Psoas muscle (tissue), 8 donors: Measurements from ENCODE around the gene GNB5. TPM values are rescaled to one million over a fixed set of nuclear protein-coding genes. Genes with fewer than 3 reads are reported as not detected.

Experiments used
- ATAC-seq, 4 donors: fragments of 200-7000 bp; cut with Tn5 transposase; one replicate each; pipeline ENCODE4 v1.9.1; 2020; ENCODE audit warnings: moderate library complexity in 3 of 4, mild to moderate bottlenecking in 2 of 4
- DNase-seq, 2 donors: peaks; one replicate each; pipeline ENCODE4 v3.0.0-alpha.2; 2020
- H3K27ac ChIP-seq: fragments of 200-600 bp; one replicate; pipeline ENCODE4 v1.8.0; 2022
- H3K27me3 ChIP-seq, 3 donors: fragments of 200-600 bp in 1 of 3; one replicate each; pipeline versions ENCODE4 v1.6.1 to v1.8.0; 2013 to 2022; ENCODE audit warnings: low read length in 2 of 3, mild to moderate bottlenecking in 2 of 3, moderate library complexity in 1 of 3; ENCODE audit not compliant: insufficient read depth in 3 of 3
- H3K36me3 ChIP-seq, 2 donors: fragments of 200-600 bp in 1 of 2; one replicate each; pipeline versions ENCODE4 v1.6.1 to v1.8.0; 2013 to 2022; ENCODE audit warnings: low read depth in 1 of 2, mild to moderate bottlenecking in 1 of 2, moderate library complexity in 1 of 2; ENCODE audit not compliant: insufficient read depth in 1 of 2
- H3K4me1 ChIP-seq: fragments of 200-600 bp; one replicate; pipeline ENCODE4 v1.8.0; 2022
- H3K4me3 ChIP-seq: fragments of 200-600 bp; one replicate; pipeline ENCODE4 v1.8.0; 2022; ENCODE audit warnings: mild to moderate bottlenecking
- H3K9me3 ChIP-seq: fragments of 200-600 bp; one replicate; pipeline ENCODE4 v1.8.0; 2022
- WGBS, 3 donors: extraction: QIAGEN DNeasy Blood & Tissue Kit; methylation state at CpG; one replicate each; pipeline versions ENCODE4 v1.1.6 to v1.1.7; 2013; 5-methylcytosine and 5-hydroxymethylcytosine counted together
- intact Hi-C, 2 donors: fragments of 100-400 bp; cut with DNase I; formaldehyde crosslinking; loops; one replicate each; pipeline versions ENCODE4 v1.11.0 to v1.14.2; 2022
- polyA plus RNA-seq, 3 donors: library from polyadenylated mRNA; stranded (reverse); fragments of 200-250 nt; gene quantifications; one replicate each; pipeline ENCODE4 v1.2.3, GENCODE V29; 2013
- total RNA-seq, 4 donors: library from RNA; stranded (reverse); fragmentation: NEBNext Ultra II Directional in 2 of 4; extraction: Animal tissue kit (Norgen Biotek cat#: 25700) in 2 of 4; gene quantifications; one replicate each; pipeline versions ENCODE4 v1.2.1 to v1.2.4, GENCODE V29; 2021 to 2023
- TF ChIP-seq, protein P1 (sequence below): fragments of 200-600 bp; IDR thresholded peaks from one replicate; pipeline ENCODE4 v1.8.0; 2022; ENCODE audit warnings: antibody characterized with exemption
- donor health status: healthy with polysubstance abuse.
- donor health status: DM: no; HTN: no; CAD: no; lungs with moderate emphysema.
- donor health status: Bipolar disorder and iron deficiency.
- donor health status: healthy.
- donor health status: DM: yes; HTN: yes; CAD: no.
- donor health status: DM: no; HTN: no; CAD: no.
- donor health status: DM: no; HTN: no; CAD: no.
- donor health status: DM: yes; HTN: yes; CAD: no.

Gene GNB5
- total and polyA plus RNA-seq, 7 donors: 0.86 to 2.5 (median 1.4) TPM

DNA sequence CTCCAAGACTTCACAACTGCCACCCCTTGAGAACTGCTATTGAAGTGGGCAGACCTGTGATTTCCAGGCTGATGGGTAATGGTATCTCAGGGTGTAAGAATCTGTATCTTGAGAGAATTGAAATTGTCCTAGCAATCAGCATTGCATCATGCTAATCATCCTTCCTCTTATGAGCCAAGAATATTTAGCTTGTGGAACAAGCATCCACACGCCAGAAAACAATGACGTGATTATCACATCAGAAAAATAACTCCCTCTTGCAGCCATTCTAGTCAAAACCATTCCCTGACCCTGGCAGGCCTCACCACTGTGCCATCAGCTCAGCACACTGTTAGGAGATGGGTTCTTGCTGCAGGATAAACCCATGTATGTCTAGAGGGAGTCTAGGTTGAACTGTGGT lies 85.3 kb downstream of the GNB5 start:
- H3K9me3 ChIP-seq: no peaks in the 10 kb centered on the region
- H3K36me3 ChIP-seq: no peaks in the 10 kb centered on the region
- intact Hi-C loops: no loop called here
- no peak overlapping the region for H3K27ac ChIP-seq
- peaks cover 5% of the 10 kb centered on the region for H3K4me1 ChIP-seq
- peaks cover 0 to 8% (median 0%) of the 10 kb centered on the region in 3 donors for H3K27me3 ChIP-seq
- no peak overlapping the region for H3K4me3 ChIP-seq
- ATAC-seq (no peak), DNase-seq (no peak)
- 77 to 87% (median 78%) methylated on average over 2 of the region's 2 CpGs for WGBS, 3 donors
- TF ChIP-seq, protein P1, sequence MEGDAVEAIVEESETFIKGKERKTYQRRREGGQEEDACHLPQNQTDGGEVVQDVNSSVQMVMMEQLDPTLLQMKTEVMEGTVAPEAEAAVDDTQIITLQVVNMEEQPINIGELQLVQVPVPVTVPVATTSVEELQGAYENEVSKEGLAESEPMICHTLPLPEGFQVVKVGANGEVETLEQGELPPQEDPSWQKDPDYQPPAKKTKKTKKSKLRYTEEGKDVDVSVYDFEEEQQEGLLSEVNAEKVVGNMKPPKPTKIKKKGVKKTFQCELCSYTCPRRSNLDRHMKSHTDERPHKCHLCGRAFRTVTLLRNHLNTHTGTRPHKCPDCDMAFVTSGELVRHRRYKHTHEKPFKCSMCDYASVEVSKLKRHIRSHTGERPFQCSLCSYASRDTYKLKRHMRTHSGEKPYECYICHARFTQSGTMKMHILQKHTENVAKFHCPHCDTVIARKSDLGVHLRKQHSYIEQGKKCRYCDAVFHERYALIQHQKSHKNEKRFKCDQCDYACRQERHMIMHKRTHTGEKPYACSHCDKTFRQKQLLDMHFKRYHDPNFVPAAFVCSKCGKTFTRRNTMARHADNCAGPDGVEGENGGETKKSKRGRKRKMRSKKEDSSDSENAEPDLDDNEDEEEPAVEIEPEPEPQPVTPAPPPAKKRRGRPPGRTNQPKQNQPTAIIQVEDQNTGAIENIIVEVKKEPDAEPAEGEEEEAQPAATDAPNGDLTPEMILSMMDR: no peak

DNA sequence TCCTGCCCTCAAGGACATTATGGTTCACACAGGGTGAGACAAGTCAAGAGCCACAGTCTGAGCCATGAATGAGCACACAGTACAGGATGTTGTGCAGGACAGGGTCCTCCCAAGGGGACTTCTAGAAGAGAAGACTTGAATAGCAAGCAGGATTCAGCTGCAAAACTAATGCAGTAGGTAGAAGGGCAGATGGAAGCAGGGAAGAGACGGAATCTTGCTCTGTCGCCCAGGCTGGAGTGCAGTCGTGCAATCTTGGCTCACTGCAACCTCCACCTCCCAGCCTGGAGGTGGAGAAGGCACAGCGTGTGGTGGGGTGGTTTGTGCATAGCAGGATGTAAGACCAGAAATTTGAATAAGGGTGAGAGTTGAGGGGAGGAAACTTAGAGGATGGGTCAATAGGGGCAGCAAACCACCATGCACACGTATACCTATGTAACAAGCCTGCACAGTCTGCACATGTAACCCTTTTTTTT lies 86.6 kb downstream of the GNB5 start:
- no peaks in the 10 kb centered on the region for H3K27me3 ChIP-seq
- intact Hi-C loops: no loop called here
- no peaks in the 10 kb centered on the region for H3K9me3 ChIP-seq
- H3K36me3 ChIP-seq: no peaks in the 10 kb centered on the region
- ATAC-seq: no peak
- H3K4me1 ChIP-seq: peaks cover 5% of the 10 kb centered on the region
- H3K27ac ChIP-seq: no peak overlapping the region
- TF ChIP-seq, protein P1: no peak
- H3K4me3 ChIP-seq: no peak overlapping the region
- 74 to 85% (median 77%) methylated on average over 5 of the region's 5 CpGs for WGBS, 3 donors
- DNase-seq: no peak

DNA sequence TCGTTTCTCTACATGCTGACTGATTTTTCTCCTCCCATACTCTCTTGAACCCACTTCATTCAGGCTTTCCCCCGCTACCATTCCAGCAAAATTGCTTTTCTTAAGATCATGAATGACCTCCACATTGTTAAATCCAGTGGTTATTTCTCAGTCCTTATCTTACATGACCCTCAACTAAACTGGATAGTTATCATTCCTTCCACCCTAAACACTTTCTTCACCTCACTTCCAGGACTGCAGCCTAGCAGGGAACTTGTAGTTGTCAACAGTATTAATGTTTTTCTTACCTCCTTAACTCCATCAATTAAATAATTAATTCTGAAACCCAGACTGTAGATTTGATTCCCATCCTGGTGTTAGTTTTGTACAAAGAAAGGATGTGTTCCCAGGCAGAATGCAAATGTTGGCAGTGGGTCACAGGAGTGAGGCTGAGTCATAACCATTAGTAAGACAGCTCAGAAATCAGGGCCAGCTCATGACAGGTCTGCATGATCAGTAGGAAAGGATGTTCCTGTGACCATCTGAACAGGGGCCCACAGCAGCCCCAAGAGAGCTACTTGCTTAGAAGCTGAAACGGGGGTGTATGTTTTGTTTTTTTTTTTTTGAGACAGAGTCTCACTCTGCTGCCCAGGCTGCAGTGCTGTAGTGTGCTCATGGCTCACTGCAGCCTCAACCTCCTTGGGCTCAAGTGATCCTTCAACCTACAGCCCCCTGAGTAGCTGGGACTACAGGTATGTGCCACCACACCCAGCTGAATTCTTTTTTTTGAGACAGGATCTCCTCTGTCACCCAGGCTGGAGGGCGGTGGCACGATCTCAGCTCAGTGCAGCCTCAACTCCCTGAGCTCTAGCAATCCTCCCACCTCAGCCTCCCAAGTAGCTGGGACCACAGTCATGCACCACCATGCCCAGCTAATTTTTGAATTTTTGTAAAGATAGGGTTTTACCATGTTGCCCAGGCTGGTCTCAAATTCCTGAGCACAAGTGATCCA lies 87.7 kb downstream of the GNB5 start:
- peaks cover 5% of the 10 kb centered on the region for H3K4me1 ChIP-seq
- intact Hi-C loops: no loop called here
- ATAC-seq (peak; percentile 66 to 79 (median 75)), DNase-seq (peak in 1 of 2 donors; percentile 70)
- TF ChIP-seq, protein P1: no peak
- 69 to 80% (median 73%) methylated on average over 5 of the region's 5 CpGs for WGBS, 3 donors
- no peaks in the 10 kb centered on the region for H3K27me3 ChIP-seq
- no peaks in the 10 kb centered on the region for H3K36me3 ChIP-seq
- no peak overlapping the region for H3K27ac ChIP-seq
- no peak overlapping the region for H3K4me3 ChIP-seq
- no peaks in the 10 kb centered on the region for H3K9me3 ChIP-seq

DNA sequence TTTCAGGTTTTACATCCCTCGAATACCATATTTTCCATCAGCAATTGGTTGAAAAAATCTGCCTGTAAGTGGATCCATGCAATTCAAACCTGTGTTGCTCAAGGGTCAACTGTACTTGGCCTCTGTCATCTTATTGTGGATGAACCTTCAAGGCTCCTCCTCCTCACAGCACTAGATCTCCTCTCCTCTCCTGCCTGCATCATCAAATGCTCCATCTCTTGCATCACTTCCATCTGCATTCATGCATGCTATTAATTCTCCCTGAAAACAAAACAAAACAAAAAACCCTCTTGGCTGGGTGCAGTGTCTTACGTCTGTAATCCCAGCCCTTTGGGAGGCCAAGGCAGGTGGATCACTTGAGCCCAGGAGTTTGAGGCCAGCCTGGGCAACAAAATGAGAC lies 88.7 kb downstream of the GNB5 start:
- WGBS, 3 donors: 81 to 98% (median 84%) methylated on average over 2 of the region's 2 CpGs
- H3K36me3 ChIP-seq: no peaks in the 10 kb centered on the region

More for the DNA sequence above, 88.7 kb downstream of the GNB5 start:
- DNase-seq (no peak), ATAC-seq (peak in 1 of 4 donors; percentile 24)
- TF ChIP-seq, protein P1: no peak
- Histone ChIP-seq H3K4me1 (peaks cover 5% of the 10 kb centered on the region), H3K9me3 (no peaks in the 10 kb centered on the region), H3K27me3 (no peaks in the 10 kb centered on the region), H3K27ac (no peak overlapping the region), H3K4me3 (no peak overlapping the region)
- intact Hi-C loops: no loop called here
